ENCODE results near the gene ATP8A2.

DNA sequence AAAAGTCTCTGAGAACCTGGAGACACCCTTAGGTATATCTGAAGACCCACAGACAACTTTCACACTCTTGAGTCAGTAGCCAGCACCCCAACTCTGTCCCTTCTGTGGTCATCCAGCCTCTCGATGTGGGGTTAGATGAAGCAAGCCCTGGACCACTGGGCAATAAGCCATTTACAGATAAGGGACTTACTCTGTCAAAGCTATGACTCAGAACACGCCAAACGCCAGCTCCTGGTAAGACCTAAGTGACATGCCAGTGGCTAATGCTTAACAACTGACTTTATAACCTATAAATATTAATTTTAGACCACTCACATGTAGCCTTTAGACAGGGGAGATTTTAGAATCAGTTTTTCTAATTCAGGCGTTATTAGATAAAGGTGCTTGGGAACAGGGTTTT, 594.3 kb downstream of the ATP8A2 start:
- TF ChIP-seq, protein P1, sequence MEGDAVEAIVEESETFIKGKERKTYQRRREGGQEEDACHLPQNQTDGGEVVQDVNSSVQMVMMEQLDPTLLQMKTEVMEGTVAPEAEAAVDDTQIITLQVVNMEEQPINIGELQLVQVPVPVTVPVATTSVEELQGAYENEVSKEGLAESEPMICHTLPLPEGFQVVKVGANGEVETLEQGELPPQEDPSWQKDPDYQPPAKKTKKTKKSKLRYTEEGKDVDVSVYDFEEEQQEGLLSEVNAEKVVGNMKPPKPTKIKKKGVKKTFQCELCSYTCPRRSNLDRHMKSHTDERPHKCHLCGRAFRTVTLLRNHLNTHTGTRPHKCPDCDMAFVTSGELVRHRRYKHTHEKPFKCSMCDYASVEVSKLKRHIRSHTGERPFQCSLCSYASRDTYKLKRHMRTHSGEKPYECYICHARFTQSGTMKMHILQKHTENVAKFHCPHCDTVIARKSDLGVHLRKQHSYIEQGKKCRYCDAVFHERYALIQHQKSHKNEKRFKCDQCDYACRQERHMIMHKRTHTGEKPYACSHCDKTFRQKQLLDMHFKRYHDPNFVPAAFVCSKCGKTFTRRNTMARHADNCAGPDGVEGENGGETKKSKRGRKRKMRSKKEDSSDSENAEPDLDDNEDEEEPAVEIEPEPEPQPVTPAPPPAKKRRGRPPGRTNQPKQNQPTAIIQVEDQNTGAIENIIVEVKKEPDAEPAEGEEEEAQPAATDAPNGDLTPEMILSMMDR (IDR thresholded peaks at IDR 0.05): no peak
- TF ChIP-seq POLR2A (IDR thresholded peaks at IDR 0.05): no peak
